ENCODE results near the gene ZDHHC11.
"Not testable (repeated sequence)": the region's sequence is repeated elsewhere in the genome, so short reads cannot be mapped to it uniquely, and the experiment has no call there.

Gene ZDHHC11

DNA sequence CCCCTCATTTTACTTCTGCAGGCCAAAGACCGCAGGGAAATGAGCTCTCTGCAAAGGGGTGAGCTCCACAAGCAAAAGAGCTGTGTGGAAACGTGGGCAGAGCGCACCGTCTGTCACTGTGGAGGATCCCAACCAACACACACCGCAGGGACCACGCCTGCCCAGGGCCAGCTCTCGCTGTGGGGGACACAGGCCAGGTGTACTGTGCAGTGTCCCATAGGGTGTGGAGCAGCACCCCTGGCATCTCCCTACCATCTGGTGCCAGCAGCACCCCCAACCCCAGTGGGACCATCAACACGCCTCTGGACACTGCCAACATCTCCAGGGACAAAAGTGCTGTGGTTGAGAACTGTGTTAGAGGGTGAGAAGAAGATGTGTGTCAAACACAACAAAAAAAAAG, 27.9 kb upstream of the ZDHHC11 start:
- DNase-seq: not testable (repeated sequence)

- DNase-seq: no peak
Observed at GRCh38 chr5:878125-878524, 27.3 kb upstream of the ZDHHC11 start.

DNA sequence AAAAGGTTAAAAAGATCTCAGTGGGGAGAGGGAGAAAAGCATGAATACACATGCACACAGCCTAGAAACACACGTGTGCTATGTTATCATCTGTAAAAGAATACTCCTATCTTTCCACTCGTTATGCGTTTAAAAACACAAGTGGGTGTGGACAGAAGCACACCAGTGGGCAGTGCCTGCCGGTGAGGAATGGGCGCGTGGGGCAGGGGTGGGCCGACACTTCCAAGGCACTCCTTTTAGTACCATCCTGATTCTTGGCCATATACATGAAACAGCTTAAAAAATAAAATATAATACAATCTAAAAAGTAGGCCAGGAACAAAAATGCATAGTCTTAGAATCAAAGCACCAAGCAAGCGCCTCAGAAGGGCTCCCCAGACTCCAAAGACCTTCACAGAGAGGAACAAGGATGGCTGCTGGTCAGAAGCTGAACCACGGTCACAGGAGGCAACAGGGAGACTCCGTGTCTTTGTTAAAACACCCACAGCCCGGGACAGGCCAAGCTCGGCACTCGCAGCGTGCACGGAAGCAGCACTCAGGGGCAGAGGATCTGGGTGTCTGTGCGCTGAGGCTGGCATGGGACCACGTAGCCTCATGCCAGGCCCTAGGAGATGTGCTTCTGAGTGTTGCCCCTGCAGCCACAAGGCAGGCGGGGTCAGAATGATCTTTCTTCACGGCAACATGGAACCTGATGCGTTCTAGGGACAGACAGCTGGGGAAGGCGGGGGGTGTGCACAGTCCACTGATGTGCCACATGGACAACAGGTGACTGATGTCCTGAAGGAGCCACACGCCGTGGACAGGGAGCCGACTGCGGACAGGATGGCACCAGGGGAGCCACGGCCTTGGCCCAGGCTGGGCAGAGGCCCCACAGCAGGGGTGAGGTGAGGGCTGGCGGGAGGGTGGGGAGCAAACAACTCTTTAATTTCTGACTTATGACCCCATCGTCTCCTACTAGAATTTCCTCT, 25.9 kb upstream of the ZDHHC11 start:
- no peak for DNase-seq

DNA sequence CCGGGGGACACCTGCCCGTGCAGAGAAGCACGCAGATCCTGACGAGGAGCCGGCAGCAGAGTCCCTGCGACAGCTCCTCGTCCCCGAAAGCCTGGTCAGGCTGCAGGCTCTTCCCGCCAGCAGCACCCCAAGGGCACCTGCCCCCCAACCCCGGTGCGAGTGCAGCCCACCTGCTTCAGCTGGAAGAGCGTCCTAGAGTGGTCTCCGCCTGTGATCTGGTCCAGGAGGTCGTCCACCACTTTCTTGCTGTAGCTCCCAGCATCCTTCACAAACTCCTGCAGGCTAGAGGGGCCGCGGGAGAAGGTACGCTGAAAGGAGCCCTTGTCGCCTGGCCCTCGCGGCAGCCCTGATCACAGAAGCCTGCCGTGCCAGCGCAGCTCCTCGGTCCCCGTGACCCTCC, 25.1 kb upstream of the ZDHHC11 start:
- no peak for DNase-seq

GRCh38 chr5:873328-873727, 22.5 kb upstream of the ZDHHC11 start:
- no peak for DNase-seq

GRCh38 chr5:872301-872700, 21.5 kb upstream of the ZDHHC11 start:
- DNase-seq: no peak

DNA sequence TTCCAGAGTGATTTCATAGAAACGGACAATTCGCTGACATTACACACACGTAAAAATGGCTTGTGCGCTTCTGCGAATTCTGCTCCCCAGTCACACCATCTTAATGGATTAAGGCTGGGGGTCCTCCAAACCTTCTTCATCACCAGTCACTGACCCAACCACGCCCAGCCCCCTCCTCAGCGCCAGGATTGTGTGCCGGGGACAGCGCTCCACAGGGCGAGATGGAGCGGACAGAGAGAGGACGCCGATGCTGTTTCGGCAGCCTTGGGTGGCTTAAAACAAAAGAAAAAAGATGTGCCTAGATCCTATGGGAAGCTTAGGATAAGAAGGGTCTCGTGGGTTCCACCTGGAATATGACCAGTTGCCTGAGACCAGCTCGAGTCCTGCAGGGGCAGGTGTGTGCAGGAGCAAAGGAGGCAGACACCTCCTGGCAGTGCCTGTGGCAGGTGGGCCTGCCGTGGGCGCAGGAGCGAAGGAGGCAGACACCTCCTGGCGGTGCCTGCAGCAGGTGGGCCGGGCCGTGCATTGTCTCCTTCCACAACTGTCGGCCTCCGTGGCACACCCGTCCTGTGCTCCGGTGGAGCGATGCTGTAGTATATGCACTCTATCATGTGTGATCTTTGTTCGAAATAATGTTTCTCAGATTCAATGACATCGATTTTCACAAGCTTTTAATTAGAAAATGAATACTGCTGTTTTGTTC, 21.0 kb upstream of the ZDHHC11 start:
- no peak for DNase-seq

- DNase-seq: no peak
Observed at GRCh38 chr5:870956-871355, 20.2 kb upstream of the ZDHHC11 start.

DNA sequence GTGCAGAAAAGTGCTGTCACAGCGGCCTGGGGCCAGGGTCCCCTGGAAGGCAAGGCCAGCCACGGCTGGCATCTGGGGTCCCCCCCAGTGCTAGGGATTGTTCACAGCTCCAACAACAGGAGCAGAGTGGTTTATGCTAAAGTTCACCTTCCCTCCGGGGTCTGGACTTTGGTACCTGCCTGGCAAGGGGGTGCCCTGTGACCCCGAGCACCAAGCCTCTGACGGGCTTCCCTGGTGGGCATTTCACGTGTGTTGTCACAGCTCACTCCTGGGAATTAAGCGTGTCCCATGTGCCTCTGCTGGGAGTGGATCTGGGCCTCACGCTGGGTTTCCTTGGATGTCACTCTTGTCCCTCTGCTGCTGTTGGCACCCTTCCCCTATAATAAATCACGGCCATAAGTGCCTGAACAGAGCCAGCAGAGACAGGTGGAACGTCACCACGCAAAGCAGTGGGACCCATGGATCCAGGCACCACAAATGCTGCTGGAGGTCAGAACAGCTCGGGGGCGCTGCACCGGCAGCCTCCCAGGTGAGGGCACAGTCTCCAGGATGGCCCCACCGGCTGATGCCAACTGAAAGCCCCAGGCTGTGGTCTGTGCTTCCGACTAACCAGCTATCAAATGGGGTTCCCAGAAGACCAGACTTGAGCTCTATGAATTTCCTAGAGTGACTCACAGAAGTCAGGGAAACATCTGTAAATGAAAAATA, 17.8 kb upstream of the ZDHHC11 start:
- DNase-seq: no peak

DNA sequence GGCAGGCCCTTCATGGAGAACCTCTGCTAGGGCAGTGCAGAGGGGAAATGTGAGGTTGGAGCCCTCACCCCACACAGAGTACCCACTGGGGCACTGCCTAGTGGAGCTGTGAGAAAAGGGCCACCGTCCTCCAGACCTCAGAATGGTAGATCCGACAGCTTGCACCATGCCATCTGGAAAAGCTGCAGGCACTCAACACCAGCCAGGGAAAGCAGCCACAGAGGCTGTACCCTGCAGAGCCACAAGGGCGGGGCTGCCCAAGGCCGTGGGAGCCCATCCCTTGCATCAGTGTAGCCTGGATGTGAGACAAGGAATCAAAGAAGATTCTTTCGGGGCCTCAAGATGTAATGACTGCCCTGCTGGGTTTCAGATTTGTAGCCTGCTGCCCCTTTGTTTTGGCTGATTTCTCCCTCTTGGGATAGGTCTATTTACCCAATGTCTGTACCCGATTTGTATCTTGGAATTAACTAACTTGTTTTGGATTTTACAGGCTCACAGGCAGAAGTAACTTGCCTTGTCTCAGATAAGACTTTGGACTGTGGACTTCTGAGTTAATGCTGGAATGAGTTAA, 16.6 kb upstream of the ZDHHC11 start:
- no peak for DNase-seq

- no peak for DNase-seq
Observed at GRCh38 chr5:865771-866170, 15.0 kb upstream of the ZDHHC11 start.

- DNase-seq: no peak
Observed at GRCh38 chr5:865168-865521, 14.4 kb upstream of the ZDHHC11 start.

- DNase-seq: no peak
Observed at GRCh38 chr5:864492-865167, 13.8 kb upstream of the ZDHHC11 start.

DNA sequence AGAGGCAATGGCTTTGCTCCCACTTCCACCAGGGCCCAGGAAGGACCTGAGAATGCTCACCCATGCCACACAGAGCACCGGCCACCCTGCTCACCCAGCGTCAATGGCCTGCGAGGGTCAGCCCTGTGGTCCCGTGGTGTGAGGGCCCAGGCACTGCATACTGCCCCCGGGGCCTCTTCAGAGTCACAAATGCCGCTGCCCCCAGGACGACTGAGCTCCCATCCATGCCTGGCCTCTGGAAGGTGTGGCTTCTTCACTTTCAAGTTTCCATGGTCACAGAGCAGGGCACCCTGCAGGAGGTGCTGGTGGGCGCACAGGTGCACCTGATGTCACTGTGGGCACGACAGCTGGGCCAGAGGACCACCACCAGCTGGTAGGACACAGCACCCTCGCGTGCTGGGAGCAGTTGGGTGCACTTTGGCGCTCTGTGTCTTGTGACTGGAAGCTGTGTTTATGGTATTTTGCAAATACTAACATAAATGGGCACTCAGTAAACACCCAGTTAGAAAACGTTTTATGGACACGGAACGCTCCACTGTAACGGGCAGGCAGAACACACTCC, 12.5 kb upstream of the ZDHHC11 start:
- DNase-seq: no peak

DNA sequence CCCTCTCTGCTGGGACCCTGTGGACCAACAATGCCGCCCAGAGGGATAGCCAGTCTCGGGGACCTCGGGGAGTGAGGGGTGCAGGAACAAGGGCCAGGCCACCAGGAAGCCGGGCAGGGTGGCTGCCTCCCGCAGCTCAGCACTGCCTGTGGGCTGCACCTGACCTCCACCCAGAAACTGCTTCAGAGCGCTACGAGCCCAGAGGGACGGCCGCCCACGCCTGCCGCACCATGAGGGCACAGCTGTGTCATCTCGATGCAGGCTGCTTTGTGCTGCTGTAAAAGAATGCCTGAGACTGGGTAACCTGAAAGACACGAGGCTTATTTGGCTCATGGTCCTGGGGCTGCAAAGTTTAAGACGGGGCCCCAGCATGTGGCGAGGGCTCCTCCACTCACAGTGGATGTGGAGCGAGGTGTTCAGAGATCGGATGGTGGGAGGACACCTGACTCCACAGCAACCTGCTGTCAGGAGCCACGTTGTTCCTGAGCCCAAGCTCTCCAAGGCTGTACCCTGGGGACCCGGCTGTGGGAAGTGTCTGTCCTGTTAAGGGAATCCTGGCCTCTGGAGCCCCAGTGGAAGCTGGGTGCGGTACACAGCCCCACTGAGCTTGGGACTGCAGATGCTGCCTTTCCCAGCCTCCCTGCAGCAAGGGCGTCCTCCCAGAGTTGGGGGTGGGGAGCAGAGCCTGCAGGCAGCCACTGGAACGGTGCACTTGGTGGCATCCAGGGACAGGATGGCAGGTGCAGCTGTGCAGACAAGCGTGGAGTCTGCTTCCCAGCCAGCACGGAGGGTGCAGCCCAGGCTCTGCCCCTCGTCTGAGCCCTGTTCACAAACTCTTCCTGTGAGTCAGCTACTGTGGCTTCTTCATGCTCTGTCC, 11.8 kb upstream of the ZDHHC11 start:
- no peak for DNase-seq

DNA sequence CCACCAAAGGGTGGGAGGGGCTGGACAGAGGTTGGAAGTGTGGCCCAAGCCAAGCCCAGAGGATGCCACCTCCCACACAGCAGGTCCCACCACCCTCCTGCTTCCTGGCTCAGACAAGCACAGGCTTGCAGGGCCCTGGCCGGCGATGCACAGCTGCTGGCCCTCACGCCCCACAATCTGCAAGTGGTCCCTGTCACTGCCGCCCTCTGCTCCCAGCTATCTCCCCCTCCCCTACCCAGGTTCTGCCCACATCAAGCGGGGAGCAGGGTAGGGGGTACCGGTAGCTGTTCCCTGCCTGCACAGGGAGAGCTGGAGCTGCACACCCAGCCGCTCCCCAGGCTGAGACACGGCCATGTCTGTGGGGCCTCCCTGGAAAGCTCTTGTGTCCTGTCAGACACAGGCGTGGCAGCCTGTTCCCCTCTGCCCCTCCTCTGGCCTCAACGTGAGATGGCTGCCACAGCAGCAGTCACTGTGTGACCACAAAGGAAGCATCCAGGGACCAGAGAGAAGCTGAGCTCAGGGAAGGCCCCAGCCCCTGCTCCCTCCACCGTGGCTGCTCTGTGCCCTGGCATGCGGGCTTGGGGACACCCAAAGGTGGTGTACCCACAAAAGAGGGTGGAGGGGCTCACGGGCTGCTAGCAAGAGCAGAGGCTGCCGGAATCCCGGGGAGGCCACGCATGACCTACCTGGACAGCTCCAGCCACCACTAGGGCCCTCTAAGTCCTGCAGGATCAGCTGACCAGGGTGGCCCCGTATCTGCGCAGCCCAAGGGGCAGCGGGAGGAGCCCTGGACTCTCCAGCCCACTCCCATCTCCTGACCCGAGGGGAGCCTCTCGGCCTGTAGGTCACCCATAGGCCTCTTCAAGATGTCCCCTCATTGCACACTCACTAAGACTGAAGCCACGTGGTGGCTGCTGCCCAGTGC, 10.9 kb upstream of the ZDHHC11 start:
- no peak for DNase-seq

- no peak for DNase-seq
Observed at GRCh38 chr5:860506-861150, 9.8 kb upstream of the ZDHHC11 start.

GRCh38 chr5:859798-860296, 9.1 kb upstream of the ZDHHC11 start:
- no peak for DNase-seq

DNA sequence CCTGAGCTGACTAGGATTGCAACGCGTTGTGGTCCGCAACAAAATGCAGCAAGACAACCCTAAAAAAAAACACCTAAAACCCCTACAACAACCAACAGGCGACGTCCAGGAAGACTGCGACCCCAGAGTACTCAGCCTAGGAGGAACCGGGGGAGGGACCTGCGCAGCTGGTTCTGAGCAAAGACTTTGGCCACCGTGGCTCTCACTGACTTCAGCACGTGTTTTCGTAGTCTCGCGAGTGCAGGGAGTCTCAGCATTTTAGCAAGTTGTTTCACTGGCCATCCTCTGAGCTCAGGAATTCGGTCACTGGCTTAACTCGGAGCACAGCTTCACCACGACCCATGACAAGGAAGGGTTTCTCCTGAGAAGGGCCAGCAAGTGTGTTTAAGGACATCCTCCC, 8.6 kb upstream of the ZDHHC11 start:
- DNase-seq: no peak

Measured in stimulated activated CD4-positive, alpha-beta T cell treated with anti-CD3 and anti-CD28 coated beads, Interleukin-4, amount 100 ng/mL, for 24 hours (primary cell).